Measurements from ENCODE around the gene EIF4G3. TPM values are rescaled to one million over a fixed set of nuclear protein-coding genes. Genes with fewer than 3 reads are reported as not detected.

The EIF4G3 gene
- total RNA-seq, 4 donors from 2014 or later = 82.1 to 143 (median 101) TPM

DNA sequence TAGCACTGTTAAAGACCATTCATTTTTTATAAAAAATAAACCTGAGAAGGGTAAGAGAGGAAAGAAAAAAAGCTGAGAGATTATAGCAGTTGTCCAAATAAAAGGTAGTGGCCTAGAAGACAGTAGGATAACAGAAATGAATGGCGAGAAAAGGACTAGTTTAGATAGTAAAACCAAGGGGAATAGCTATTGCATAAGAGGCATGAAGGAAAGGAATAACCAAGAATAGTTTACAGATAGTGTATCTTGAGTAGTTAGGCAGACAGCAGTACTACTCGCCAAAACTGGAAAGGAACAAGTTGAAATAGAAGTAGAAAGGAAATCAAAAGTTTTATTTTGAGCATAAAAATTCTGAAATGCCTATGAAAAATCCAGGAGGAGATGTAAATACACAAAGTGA is 70.5 kb downstream of the EIF4G3 start:
- Histone ChIP-seq H3K36me3 (peaks cover 0 to 7% (median 0%) of the 10 kb centered on the region in 4 donors), H3K4me1 (peaks cover 0 to 13% (median 4%) of the 10 kb centered on the region in 4 donors), H3K27me3 (no peaks in the 10 kb centered on the region), H3K4me3 (no peak overlapping the region), H3K27ac (no peak overlapping the region), H3K9me3 (no peaks in the 10 kb centered on the region)
- TF ChIP-seq, protein P1, sequence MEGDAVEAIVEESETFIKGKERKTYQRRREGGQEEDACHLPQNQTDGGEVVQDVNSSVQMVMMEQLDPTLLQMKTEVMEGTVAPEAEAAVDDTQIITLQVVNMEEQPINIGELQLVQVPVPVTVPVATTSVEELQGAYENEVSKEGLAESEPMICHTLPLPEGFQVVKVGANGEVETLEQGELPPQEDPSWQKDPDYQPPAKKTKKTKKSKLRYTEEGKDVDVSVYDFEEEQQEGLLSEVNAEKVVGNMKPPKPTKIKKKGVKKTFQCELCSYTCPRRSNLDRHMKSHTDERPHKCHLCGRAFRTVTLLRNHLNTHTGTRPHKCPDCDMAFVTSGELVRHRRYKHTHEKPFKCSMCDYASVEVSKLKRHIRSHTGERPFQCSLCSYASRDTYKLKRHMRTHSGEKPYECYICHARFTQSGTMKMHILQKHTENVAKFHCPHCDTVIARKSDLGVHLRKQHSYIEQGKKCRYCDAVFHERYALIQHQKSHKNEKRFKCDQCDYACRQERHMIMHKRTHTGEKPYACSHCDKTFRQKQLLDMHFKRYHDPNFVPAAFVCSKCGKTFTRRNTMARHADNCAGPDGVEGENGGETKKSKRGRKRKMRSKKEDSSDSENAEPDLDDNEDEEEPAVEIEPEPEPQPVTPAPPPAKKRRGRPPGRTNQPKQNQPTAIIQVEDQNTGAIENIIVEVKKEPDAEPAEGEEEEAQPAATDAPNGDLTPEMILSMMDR (IDR thresholded peaks at IDR 0.05) = no peak
- TF ChIP-seq POLR2A (IDR thresholded peaks at IDR 0.05) (no peak), EP300 (IDR thresholded peaks at IDR 0.05; ENCODE audit: low read depth) (no peak)
- DNase-seq = no peak
- 95% methylated on average over 2 of the region's 2 CpGs; no CpG with 5 or more reads in 1 of the 2 donors for WGBS, 2 donors (ENCODE audit: low coverage in 1 of 2)
- intact Hi-C loops (cut with DNase I; ENCODE audit: low total_unique reads) (no loop called here), in situ Hi-C loops (cut with MboI; ENCODE audit: low pct_ligation_motif_present in 1 of 4, low pct_unique_long_range_greater_than_20kb in 1 of 4, low sequenced_read_pairs in 3 of 4) (no loop called here)

DNA sequence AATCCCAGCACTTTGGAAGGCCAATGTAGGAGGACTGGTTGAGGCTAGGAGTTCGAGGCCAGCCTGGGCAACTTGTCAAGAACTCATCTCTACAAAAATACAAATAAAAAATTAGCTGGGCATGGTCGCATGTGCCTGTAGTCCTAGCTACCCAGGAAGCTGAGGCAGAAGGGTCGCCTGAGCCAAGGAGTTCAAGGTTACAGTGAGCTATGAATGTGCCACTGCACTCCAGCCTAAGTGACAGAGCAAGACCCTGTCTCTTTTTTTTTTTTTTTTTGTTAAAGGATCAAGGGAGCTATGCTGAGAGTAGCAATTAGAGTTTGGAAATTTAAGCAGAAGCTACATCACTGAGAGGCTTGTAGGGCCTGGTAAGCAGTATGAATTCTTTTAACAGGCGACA is 70.9 kb downstream of the EIF4G3 start:
- WGBS, 2 donors (ENCODE audit: low coverage in 1 of 2) = 93 to 94% methylated on average over 4 of the region's 4 CpGs
- Histone ChIP-seq H3K4me1 (peaks cover 0 to 9% (median under 1%) of the 10 kb centered on the region in 4 donors), H3K27ac (no peak overlapping the region), H3K4me3 (no peak overlapping the region), H3K9me3 (no peaks in the 10 kb centered on the region), H3K36me3 (peaks cover 0 to 7% (median 0%) of the 10 kb centered on the region in 4 donors), H3K27me3 (no peaks in the 10 kb centered on the region)
- in situ Hi-C loops (cut with MboI; ENCODE audit: low pct_ligation_motif_present in 1 of 4, low pct_unique_long_range_greater_than_20kb in 1 of 4, low sequenced_read_pairs in 3 of 4) (no loop called here), intact Hi-C loops (cut with DNase I; ENCODE audit: low total_unique reads) (no loop called here)
- DNase-seq = no peak
- no peak for TF ChIP-seq POLR2A (IDR thresholded peaks at IDR 0.05)
- no peak for TF ChIP-seq POLR2AphosphoS5 (IDR thresholded peaks at IDR 0.05)
- no peak for TF ChIP-seq EP300 (IDR thresholded peaks at IDR 0.05; ENCODE audit: low read depth)
- TF ChIP-seq, protein P1 (IDR thresholded peaks at IDR 0.05) = no peak

DNA sequence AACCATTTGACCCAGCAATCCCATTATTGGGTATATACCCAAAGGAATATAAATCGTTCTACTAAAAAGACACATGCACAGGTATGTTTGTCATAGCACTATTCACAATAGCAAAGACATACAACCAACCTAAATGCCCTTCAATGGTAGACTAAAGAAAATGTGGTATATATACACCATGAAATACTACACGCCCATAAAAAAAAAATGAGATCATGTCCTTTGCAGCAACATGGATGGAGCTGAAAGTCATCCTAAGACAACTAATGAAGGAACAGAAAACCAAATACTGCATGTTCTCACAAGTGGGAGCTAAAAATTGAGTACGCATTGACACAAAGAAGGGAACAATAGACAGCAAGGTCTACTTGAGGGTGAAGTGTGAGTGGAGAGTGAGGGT is 72.0 kb downstream of the EIF4G3 start:
- no peak for DNase-seq
- no peaks in the 10 kb centered on the region for H3K9me3 ChIP-seq
- peaks cover 0 to 4% (median 0%) of the 10 kb centered on the region in 4 donors for H3K4me1 ChIP-seq
- in situ Hi-C loops (cut with MboI; ENCODE audit: low pct_ligation_motif_present in 1 of 4, low pct_unique_long_range_greater_than_20kb in 1 of 4, low sequenced_read_pairs in 3 of 4) (no loop called here), intact Hi-C loops (cut with DNase I; ENCODE audit: low total_unique reads) (no loop called here)
- WGBS, 2 donors (ENCODE audit: low coverage in 1 of 2) = 90 to 97% methylated on average over 2 to 3 of the region's 3 CpGs
- peaks cover 0 to 7% (median 0%) of the 10 kb centered on the region in 4 donors for H3K36me3 ChIP-seq
- H3K27me3 ChIP-seq = no peaks in the 10 kb centered on the region
- no peak overlapping the region for H3K4me3 ChIP-seq
- TF ChIP-seq, protein P1 (IDR thresholded peaks at IDR 0.05) = no peak
- TF ChIP-seq EP300 (IDR thresholded peaks at IDR 0.05; ENCODE audit: low read depth) (no peak), POLR2A (IDR thresholded peaks at IDR 0.05) (no peak), POLR2AphosphoS5 (IDR thresholded peaks at IDR 0.05) (no peak)
- no peak overlapping the region for H3K27ac ChIP-seq

DNA sequence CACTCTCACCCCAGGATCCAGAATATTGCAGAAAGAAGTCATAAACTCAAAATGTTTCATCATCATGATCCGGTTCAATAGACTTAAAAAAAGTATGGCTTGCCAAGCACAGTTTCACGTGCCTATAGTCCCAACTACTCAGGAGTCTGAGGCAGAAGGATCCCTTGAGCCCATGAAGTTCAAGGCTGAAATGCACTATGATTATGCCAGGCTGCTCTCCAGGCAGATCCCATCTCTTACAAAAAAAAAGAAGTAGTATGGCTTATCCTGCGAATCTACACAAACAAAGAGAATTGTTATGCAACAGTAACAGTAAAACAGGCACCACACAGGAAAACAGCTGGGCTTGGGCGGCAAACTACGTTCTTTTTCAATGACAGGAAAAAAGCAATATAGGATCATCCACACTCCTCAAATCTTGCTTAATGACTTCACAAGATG is 76.2 kb downstream of the EIF4G3 start:
- peaks cover 0 to 7% (median 0%) of the 10 kb centered on the region in 4 donors for H3K36me3 ChIP-seq
- intact Hi-C loops (cut with DNase I; ENCODE audit: low total_unique reads) (no loop called here), in situ Hi-C loops (cut with MboI; ENCODE audit: low pct_ligation_motif_present in 1 of 4, low pct_unique_long_range_greater_than_20kb in 1 of 4, low sequenced_read_pairs in 3 of 4) (no loop called here)
- no peak overlapping the region for H3K27ac ChIP-seq
- no peaks in the 10 kb centered on the region for H3K9me3 ChIP-seq
- WGBS, 2 donors (ENCODE audit: low coverage in 1 of 2) = 67 to 75% methylated on average over 5 of the region's 5 CpGs
- H3K4me1 ChIP-seq = no peaks in the 10 kb centered on the region
- no peaks in the 10 kb centered on the region for H3K27me3 ChIP-seq
- TF ChIP-seq POLR2A (IDR thresholded peaks at IDR 0.05) (no peak), EP300 (IDR thresholded peaks at IDR 0.05; ENCODE audit: low read depth) (no peak), POLR2AphosphoS5 (IDR thresholded peaks at IDR 0.05) (no peak)
- TF ChIP-seq, protein P1 (IDR thresholded peaks at IDR 0.05) = no peak
- DNase-seq = no peak
- H3K4me3 ChIP-seq = no peak overlapping the region

All from transverse colon (tissue), 4 donors.